Large intestine (tissue), 3 donors: ENCODE results near the gene S100A11. TPM values are rescaled to one million over a fixed set of nuclear protein-coding genes. Genes with fewer than 3 reads are reported as not detected.

Experiments used
- DNase-seq, 2 donors: peaks; one replicate each; pipeline versions ENCODE4 v3.0.0 to v3.0.0-alpha.2; 2013
- H3K27ac ChIP-seq: one replicate; pipeline ENCODE4 v1.5.1; 2013; ENCODE audit warnings: low read length
- H3K27me3 ChIP-seq: 2 replicates; pipeline ENCODE4 v1.6.1; 2013; ENCODE audit warnings: low read length; ENCODE audit not compliant: control insufficient read depth, insufficient read depth
- H3K36me3 ChIP-seq: 2 replicates; pipeline ENCODE4 v1.6.1; 2013; ENCODE audit warnings: low read length; ENCODE audit not compliant: control insufficient read depth, insufficient read depth
- H3K4me1 ChIP-seq: one replicate; pipeline ENCODE4 v1.6.1; 2013; ENCODE audit warnings: low read length; ENCODE audit not compliant: control insufficient read depth, insufficient read depth
- H3K4me3 ChIP-seq: one replicate; pipeline ENCODE4 v1.5.1; 2013; ENCODE audit warnings: low read length
- H3K9me3 ChIP-seq: one replicate; pipeline ENCODE4 v1.6.1; 2013; ENCODE audit warnings: mild to moderate bottlenecking, low read depth, low read length, moderate library complexity; ENCODE audit not compliant: control insufficient read depth
- WGBS: methylation state at CpG from one replicate; pipeline ENCODE4 v1.1.5; 2013; ENCODE audit warnings: low lambda C conversion rate; ENCODE audit not compliant: insufficient coverage; 5-methylcytosine and 5-hydroxymethylcytosine counted together
- polyA plus RNA-seq: library from polyadenylated mRNA; unstranded; fragments of 120-200 nt; gene quantifications from one replicate; pipeline ENCODE4 v1.2.1, GENCODE V29; 2013

Gene S100A11
- polyA plus RNA-seq, 1 donor: 314 TPM

DNA sequence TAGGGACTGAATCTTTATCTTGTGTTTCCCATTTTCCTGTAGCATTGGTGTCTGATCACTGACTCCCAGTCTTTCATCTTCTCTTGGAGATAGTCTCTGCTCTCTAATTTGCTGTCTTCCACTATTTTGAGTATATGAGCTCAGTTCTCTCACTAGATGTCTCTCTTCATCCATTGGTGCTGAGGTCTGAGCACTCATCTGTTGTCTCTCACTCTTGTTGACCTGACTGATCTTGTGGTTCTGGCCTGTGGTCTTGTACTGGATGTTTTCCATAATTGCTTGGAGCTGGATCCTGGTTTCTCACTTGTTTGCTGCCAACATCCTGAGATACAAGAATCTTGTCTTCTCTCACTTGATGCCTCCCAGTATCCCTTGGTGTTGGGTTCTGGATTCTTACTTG, 25.1 kb upstream of the S100A11 start:
- H3K4me1 ChIP-seq: no peaks in the 10 kb centered on the region
- peaks cover 23% of the 10 kb centered on the region for H3K27me3 ChIP-seq
- H3K36me3 ChIP-seq: no peaks in the 10 kb centered on the region
- H3K4me3 ChIP-seq: no peak overlapping the region
- DNase-seq: no peak
- H3K9me3 ChIP-seq: no peaks in the 10 kb centered on the region
- H3K27ac ChIP-seq: no peak overlapping the region

GRCh38 chr1:152053375-152053774, 16.6 kb upstream of the S100A11 start:
- no peaks in the 10 kb centered on the region for H3K9me3 ChIP-seq
- peaks cover 19% of the 10 kb centered on the region for H3K27me3 ChIP-seq
- H3K27ac ChIP-seq: no peak overlapping the region
- H3K4me1 ChIP-seq: peaks cover 21% of the 10 kb centered on the region
- H3K4me3 ChIP-seq: no peak overlapping the region
- H3K36me3 ChIP-seq: no peaks in the 10 kb centered on the region
- DNase-seq: peak in 1 of 2 donors; percentile 34
- WGBS: 70% methylated on average over 2 of the region's 13 CpGs

GRCh38 chr1:152052606-152053005, 15.8 kb upstream of the S100A11 start:
- no CpG with 5 or more reads among the region's 11 CpGs for WGBS
- Histone ChIP-seq H3K9me3 (no peaks in the 10 kb centered on the region), H3K4me1 (peaks cover 24% of the 10 kb centered on the region), H3K36me3 (no peaks in the 10 kb centered on the region), H3K27me3 (peaks cover 17% of the 10 kb centered on the region), H3K4me3 (no peak overlapping the region), H3K27ac (no peak overlapping the region)
- DNase-seq: peak; percentile 65 to 70

- H3K36me3 ChIP-seq: no peaks in the 10 kb centered on the region
- H3K27me3 ChIP-seq: peaks cover 14% of the 10 kb centered on the region
- no peak overlapping the region for H3K27ac ChIP-seq
- WGBS: 100% methylated on average over 1 of the region's 6 CpGs
- H3K4me3 ChIP-seq: no peak overlapping the region
- H3K9me3 ChIP-seq: no peaks in the 10 kb centered on the region
- DNase-seq: peak in 1 of 2 donors; percentile 38
- peaks cover 36% of the 10 kb centered on the region for H3K4me1 ChIP-seq
These were observed 14.3 kb upstream of the S100A11 start for GRCh38 chr1:152050886-152051675.

DNA sequence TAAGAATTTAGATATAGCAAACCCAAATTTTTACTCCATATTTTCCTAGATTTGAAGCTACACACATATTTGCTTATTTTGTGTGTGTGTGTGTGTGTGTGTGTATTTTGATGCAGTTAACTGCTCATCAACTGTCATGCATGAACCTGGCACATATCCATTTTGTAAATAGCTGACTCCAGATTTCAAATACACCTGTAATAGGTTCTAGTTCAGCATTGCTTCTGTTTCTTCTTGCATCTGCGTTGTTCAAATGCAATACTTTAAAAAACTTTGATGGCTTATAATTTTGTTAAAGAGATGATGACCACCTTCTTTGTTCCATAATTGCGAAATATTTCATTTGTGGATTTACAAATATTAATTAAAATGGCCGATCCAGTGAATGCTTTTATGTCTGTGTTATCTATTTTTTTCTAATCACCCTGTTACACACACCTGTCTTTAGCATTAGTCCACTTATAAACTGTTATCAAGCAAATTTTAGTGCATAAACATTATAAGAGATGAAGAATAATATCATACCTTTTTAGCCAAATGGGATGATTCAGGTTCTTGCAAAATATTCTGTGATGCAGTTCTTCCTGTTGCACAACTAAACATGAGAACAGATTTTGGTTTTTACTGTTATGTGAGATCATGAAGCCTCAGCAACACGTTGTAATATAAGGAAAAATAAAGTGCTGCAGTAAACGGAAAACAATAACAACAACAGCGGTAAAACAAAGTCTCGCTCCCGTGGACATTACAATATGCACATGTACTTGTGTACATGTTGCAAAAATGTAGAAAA, 12.7 kb upstream of the S100A11 start:
- no peaks in the 10 kb centered on the region for H3K9me3 ChIP-seq

GRCh38 chr1:152048416-152049009, 11.7 kb upstream of the S100A11 start:
- WGBS: 29% methylated on average over 1 of the region's 6 CpGs
- H3K9me3 ChIP-seq: no peaks in the 10 kb centered on the region
- no peaks in the 10 kb centered on the region for H3K36me3 ChIP-seq
- H3K4me3 ChIP-seq: peak overlapping the region; percentile 3
- peak overlapping the region; percentile 93 for H3K27ac ChIP-seq
- H3K27me3 ChIP-seq: peaks cover 6% of the 10 kb centered on the region
- DNase-seq: peak; percentile 93 to 97
- H3K4me1 ChIP-seq: peaks cover 40% of the 10 kb centered on the region

More for the DNA sequence above, 12.7 kb upstream of the S100A11 start:
- Histone ChIP-seq H3K27me3 (peaks cover 10% of the 10 kb centered on the region), H3K4me3 (no peak overlapping the region), H3K36me3 (no peaks in the 10 kb centered on the region), H3K27ac (peak overlapping the region; percentile 93), H3K4me1 (peaks cover 36% of the 10 kb centered on the region)
- DNase-seq: no peak
- 77% methylated on average over 7 of the region's 8 CpGs for WGBS

- Histone ChIP-seq H3K27ac (peak overlapping the region; percentile 93), H3K36me3 (no peaks in the 10 kb centered on the region), H3K4me1 (peaks cover 42% of the 10 kb centered on the region), H3K9me3 (no peaks in the 10 kb centered on the region), H3K4me3 (peak overlapping the region; percentile 12), H3K27me3 (peaks cover under 1% of the 10 kb centered on the region)
- no CpG with 5 or more reads among the region's 13 CpGs for WGBS
- DNase-seq: peak; percentile 93 to 98
These were observed 11.1 kb upstream of the S100A11 start for GRCh38 chr1:152047730-152048415.

GRCh38 chr1:152047413-152047729, 10.6 kb upstream of the S100A11 start:
- Histone ChIP-seq H3K27ac (peak overlapping the region; percentile 93), H3K4me3 (peak overlapping the region; percentile 12)
- no CpG with 5 or more reads among the region's 5 CpGs for WGBS

DNA sequence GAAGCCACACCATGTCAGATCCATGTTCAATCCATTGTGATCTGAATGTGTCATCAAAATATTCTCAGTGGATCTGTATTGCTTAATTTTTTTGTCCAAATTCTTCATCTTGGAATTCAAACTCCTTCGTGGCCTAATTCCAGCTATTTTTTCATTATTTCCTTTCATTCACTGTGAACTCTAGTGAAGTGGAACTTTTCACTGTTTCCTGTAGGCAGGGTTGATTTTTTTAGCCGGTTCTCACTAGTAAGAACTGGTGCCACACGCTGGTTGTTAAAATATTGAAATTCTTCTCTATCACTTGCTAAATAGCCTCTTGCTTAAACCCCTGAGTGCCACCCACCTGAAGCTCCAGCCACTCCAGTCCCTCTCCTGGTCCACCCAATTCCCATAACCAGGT, 7.6 kb upstream of the S100A11 start:
- no CpG with 5 or more reads among the region's 3 CpGs for WGBS
- no peak for DNase-seq
- Histone ChIP-seq H3K4me1 (peaks cover 34% of the 10 kb centered on the region), H3K36me3 (no peaks in the 10 kb centered on the region), H3K9me3 (no peaks in the 10 kb centered on the region), H3K27ac (no peak overlapping the region), H3K27me3 (no peaks in the 10 kb centered on the region), H3K4me3 (no peak overlapping the region)

More at GRCh38 chr1:152047413-152047729, 10.6 kb upstream of the S100A11 start:
- Histone ChIP-seq H3K36me3 (no peaks in the 10 kb centered on the region), H3K9me3 (no peaks in the 10 kb centered on the region), H3K4me1 (peaks cover 42% of the 10 kb centered on the region), H3K27me3 (no peaks in the 10 kb centered on the region)
- no peak for DNase-seq

GRCh38 chr1:152043870-152044269, 7.1 kb upstream of the S100A11 start:
- 37% methylated on average over 3 of the region's 5 CpGs for WGBS
- Histone ChIP-seq H3K27ac (no peak overlapping the region), H3K4me3 (no peak overlapping the region), H3K36me3 (no peaks in the 10 kb centered on the region), H3K4me1 (peaks cover 29% of the 10 kb centered on the region), H3K27me3 (no peaks in the 10 kb centered on the region), H3K9me3 (no peaks in the 10 kb centered on the region)
- no peak for DNase-seq
